ENCODE results near the gene GANC. TPM values are rescaled to one million over a fixed set of nuclear protein-coding genes. Genes with fewer than 3 reads are reported as not detected.
A peak's percentile ranks its signal among the peaks of the same experiment; 100 is the strongest.

Gene GANC
- polyA plus RNA-seq, 3 donors: 14.5 to 24.4 (median 21.1) TPM

DNA sequence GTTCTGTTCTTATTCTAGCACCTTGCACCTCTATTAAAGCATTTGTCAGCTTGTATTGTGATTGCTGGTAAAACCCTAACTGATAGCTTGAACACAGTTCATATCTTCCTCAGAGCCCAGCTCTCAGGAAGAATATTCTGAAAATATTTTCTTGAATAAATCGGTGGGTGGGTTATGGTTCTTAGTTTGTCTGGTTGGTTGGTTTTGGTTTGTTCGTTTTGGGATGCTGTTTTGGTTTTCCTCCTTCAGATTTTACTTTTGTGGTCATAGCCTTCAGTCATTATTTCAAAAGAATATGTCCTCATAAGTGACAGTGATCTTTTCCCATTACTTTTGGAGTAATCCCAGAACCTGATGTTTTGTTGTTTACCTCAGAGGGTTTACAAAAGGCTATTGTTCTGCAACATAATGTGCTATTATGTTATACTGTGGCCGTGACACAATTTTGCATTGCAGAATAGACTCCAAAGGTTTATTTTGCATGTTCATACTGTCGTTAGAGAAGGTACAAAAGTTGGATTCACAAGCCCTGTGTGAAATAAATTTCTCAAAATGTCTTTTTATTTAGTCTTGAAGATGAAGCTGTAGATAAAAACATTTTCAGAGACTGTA lies 2.9 kb downstream of the GANC start:
- intact Hi-C loops (cut with micrococcal nuclease): loop anchor here in 1 of 2 donors (10.0 kb wide), 1 partner anchor 199 kb away; no protein-coding TSS in a partner anchor
- Histone ChIP-seq H3K27ac (ENCODE audit: low read depth in 1 of 2, low read length in 2 of 2) (peak overlapping the region in 1 of 2 donors; percentile 91), H3K36me3 (replicated peaks in 1 of 2; ENCODE audit: control insufficient read depth in 1 of 2, insufficient read depth in 2 of 2, low read length in 2 of 2) (peaks cover 17 to 18% of the 10 kb centered on the region in 2 donors), H3K4me2 (replicated peaks; ENCODE audit: extremely low read depth, low read length, poor library complexity, severe bottlenecking) (peak overlapping the region; percentile 91), H3K27me3 (ENCODE audit: control insufficient read depth in 2 of 2, insufficient read depth in 2 of 2, low read length in 2 of 2) (no peaks in the 10 kb centered on the region), H3K79me2 (ENCODE audit: insufficient read depth, low read length) (peaks cover 58% of the 10 kb centered on the region), H4K20me1 (ENCODE audit: insufficient read depth, low read length) (peaks cover 18% of the 10 kb centered on the region), H2AFZ (ENCODE audit: insufficient read depth, low read depth, low read length, poor library complexity, severe bottlenecking) (peak overlapping the region; percentile 79), H3K4me1 (ENCODE audit: control insufficient read depth in 1 of 2, insufficient read depth in 2 of 2, low read length in 2 of 2) (peaks cover 51 to 66% of the 10 kb centered on the region in 2 donors), H3K4me3 (replicated peaks in 1 of 3; ENCODE audit: low read depth in 2 of 3, low read length in 3 of 3) (peak overlapping the region in 2 of 3 experiments; percentile 78 to 93), H3K9me3 (replicated peaks in 1 of 2; ENCODE audit: control insufficient read depth in 1 of 2, insufficient read depth in 1 of 2, low read length in 2 of 2) (no peaks in the 10 kb centered on the region), H3K9ac (ENCODE audit: insufficient read depth, low read length, poor library complexity, severe bottlenecking) (peak overlapping the region; percentile 33)
- no peaks in the 10 kb centered on the region for H3K9me3 Mint-ChIP-seq
- H3K36me3 Mint-ChIP-seq: peaks cover 17 to 25% of the 10 kb centered on the region in 2 donors
- peaks cover 0 to 2% (median 0%) of the 10 kb centered on the region in 3 donors for H3K27me3 Mint-ChIP-seq (ENCODE audit: low read depth in 3 of 3)
- no CpG with 5 or more reads among the region's 4 CpGs for WGBS (ENCODE audit: insufficient coverage)
- TF ChIP-seq, protein P1, sequence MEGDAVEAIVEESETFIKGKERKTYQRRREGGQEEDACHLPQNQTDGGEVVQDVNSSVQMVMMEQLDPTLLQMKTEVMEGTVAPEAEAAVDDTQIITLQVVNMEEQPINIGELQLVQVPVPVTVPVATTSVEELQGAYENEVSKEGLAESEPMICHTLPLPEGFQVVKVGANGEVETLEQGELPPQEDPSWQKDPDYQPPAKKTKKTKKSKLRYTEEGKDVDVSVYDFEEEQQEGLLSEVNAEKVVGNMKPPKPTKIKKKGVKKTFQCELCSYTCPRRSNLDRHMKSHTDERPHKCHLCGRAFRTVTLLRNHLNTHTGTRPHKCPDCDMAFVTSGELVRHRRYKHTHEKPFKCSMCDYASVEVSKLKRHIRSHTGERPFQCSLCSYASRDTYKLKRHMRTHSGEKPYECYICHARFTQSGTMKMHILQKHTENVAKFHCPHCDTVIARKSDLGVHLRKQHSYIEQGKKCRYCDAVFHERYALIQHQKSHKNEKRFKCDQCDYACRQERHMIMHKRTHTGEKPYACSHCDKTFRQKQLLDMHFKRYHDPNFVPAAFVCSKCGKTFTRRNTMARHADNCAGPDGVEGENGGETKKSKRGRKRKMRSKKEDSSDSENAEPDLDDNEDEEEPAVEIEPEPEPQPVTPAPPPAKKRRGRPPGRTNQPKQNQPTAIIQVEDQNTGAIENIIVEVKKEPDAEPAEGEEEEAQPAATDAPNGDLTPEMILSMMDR (IDR thresholded peaks at IDR 0.05): no peak
- H3K27ac Mint-ChIP-seq: peak overlapping the region; percentile 41 to 99 (median 85)
- peaks cover 54% of the 10 kb centered on the region for H3K4me1 Mint-ChIP-seq
- H3K4me3 Mint-ChIP-seq: peak overlapping the region; percentile 0 to 99
- no peak for DNase-seq

GRCh38 chr15:42276762-42277161 lies 3.8 kb downstream of the GANC start:
- Histone ChIP-seq H3K27me3 (ENCODE audit: control insufficient read depth in 2 of 2, insufficient read depth in 2 of 2, low read length in 2 of 2) (no peaks in the 10 kb centered on the region), H3K4me1 (ENCODE audit: control insufficient read depth in 1 of 2, insufficient read depth in 2 of 2, low read length in 2 of 2) (peaks cover 51 to 61% of the 10 kb centered on the region in 2 donors), H4K20me1 (ENCODE audit: insufficient read depth, low read length) (peaks cover 11% of the 10 kb centered on the region), H3K79me2 (ENCODE audit: insufficient read depth, low read length) (peaks cover 49% of the 10 kb centered on the region), H3K9me3 (replicated peaks in 1 of 2; ENCODE audit: control insufficient read depth in 1 of 2, insufficient read depth in 1 of 2, low read length in 2 of 2) (no peaks in the 10 kb centered on the region), H3K9ac (ENCODE audit: insufficient read depth, low read length, poor library complexity, severe bottlenecking) (no peak overlapping the region), H3K27ac (ENCODE audit: low read depth in 1 of 2, low read length in 2 of 2) (no peak overlapping the region), H3K36me3 (replicated peaks in 1 of 2; ENCODE audit: control insufficient read depth in 1 of 2, insufficient read depth in 2 of 2, low read length in 2 of 2) (peaks cover 22 to 23% of the 10 kb centered on the region in 2 donors), H3K4me3 (replicated peaks in 1 of 3; ENCODE audit: low read depth in 2 of 3, low read length in 3 of 3) (no peak overlapping the region), H3K4me2 (replicated peaks; ENCODE audit: extremely low read depth, low read length, poor library complexity, severe bottlenecking) (no peak overlapping the region), H2AFZ (ENCODE audit: insufficient read depth, low read depth, low read length, poor library complexity, severe bottlenecking) (no peak overlapping the region)
- WGBS (ENCODE audit: insufficient coverage): no CpG with 5 or more reads among the region's 2 CpGs
- no peak overlapping the region for H3K4me3 Mint-ChIP-seq
- H3K9me3 Mint-ChIP-seq: no peaks in the 10 kb centered on the region
- H3K27me3 Mint-ChIP-seq (ENCODE audit: low read depth in 3 of 3): peaks cover 0 to 2% (median 0%) of the 10 kb centered on the region in 3 donors
- H3K27ac Mint-ChIP-seq: no peak overlapping the region
- TF ChIP-seq, protein P1 (IDR thresholded peaks at IDR 0.05): no peak
- H3K36me3 Mint-ChIP-seq: peaks cover 23 to 31% of the 10 kb centered on the region in 2 donors
- DNase-seq: no peak
- H3K4me1 Mint-ChIP-seq: peaks cover 49% of the 10 kb centered on the region
- intact Hi-C loops (cut with micrococcal nuclease): loop anchor here in 1 of 2 donors (10.0 kb wide), 1 partner anchor 198 kb away; no protein-coding TSS in a partner anchor

Data from CD14-positive monocyte (primary cell).